GM23338 (cell line): ENCODE measurements around the gene RNF183. TPM values are rescaled to one million over a fixed set of nuclear protein-coding genes. Genes with fewer than 3 reads are reported as not detected.

Source experiments
- ATAC-seq: fragments of 200-7000 bp; cut with Tn5 transposase; 3 replicates; pipeline ENCODE4 v1.9.1; 2020
- DNase-seq: peaks from one replicate; pipeline ENCODE4 v3.0.0-alpha.2; 2015; ENCODE audit warnings: low spot score
- H2AFZ ChIP-seq: fragments of 200-600 bp; sonication (generic); 2 replicates; pipeline ENCODE4 v1.8.0; 2016; ENCODE audit warnings: antibody characterized with exemption, mild to moderate bottlenecking, moderate library complexity
- H3F3A ChIP-seq: fragments of 200-600 bp; sonication (generic); replicated peaks from 2 replicates; pipeline ENCODE4 v1.8.0; 2017; ENCODE audit warnings: antibody characterized with exemption, mixed run types, low read depth
- H3K27ac ChIP-seq: fragments of 200-600 bp; sonication (generic); 2 replicates; pipeline ENCODE4 v1.6.1; 2016; ENCODE audit warnings: low read depth
- H3K27me3 ChIP-seq: fragments of 200-600 bp; sonication (generic); 2 replicates; pipeline ENCODE4 v1.8.0; 2016; ENCODE audit warnings: mild to moderate bottlenecking, mixed run types, moderate library complexity; ENCODE audit not compliant: insufficient read depth
- H3K36me3 ChIP-seq: fragments of 200-600 bp; sonication (generic); 2 replicates; pipeline ENCODE4 v1.8.0; 2016; ENCODE audit warnings: mild to moderate bottlenecking; ENCODE audit not compliant: insufficient read depth
- H3K4me1 ChIP-seq: fragments of 200-600 bp; sonication (generic); 2 replicates; pipeline ENCODE4 v1.8.0; 2016; ENCODE audit warnings: mild to moderate bottlenecking, moderate library complexity; ENCODE audit not compliant: insufficient read depth
- H3K4me2 ChIP-seq: fragments of 200-600 bp; sonication (generic); 2 replicates; pipeline ENCODE4 v1.7.1; 2017; ENCODE audit warnings: mixed run types
- H3K4me3 ChIP-seq: fragments of 200-600 bp; sonication (generic); 2 replicates; pipeline ENCODE4 v1.6.1; 2016; ENCODE audit warnings: mixed run types
- H3K79me2 ChIP-seq: fragments of 200-600 bp; sonication (generic); replicated peaks from 2 replicates; pipeline ENCODE4 v1.8.0; 2017; ENCODE audit warnings: mild to moderate bottlenecking; ENCODE audit not compliant: insufficient read depth
- H3K9me2 ChIP-seq: fragments of 200-600 bp; sonication (generic); 2 replicates; pipeline ENCODE4 v1.8.0; 2017; ENCODE audit not compliant: insufficient read depth
- H4K20me1 ChIP-seq: fragments of 200-600 bp; sonication (generic); replicated peaks from 2 replicates; pipeline ENCODE4 v1.8.0; 2017; ENCODE audit warnings: mild to moderate bottlenecking; ENCODE audit not compliant: insufficient read depth
- H3K27ac Mint-ChIP-seq: 2 replicates; pipeline ENCODE4 v1.8.0; 2020; ENCODE audit warnings: inconsistent platforms, mild to moderate bottlenecking, moderate library complexity, mixed read lengths
- H3K27me3 Mint-ChIP-seq: 3 replicates; pipeline ENCODE4 v1.8.0; 2022; ENCODE audit warnings: low read depth, mild to moderate bottlenecking, moderate library complexity, mixed read lengths, inconsistent platforms; ENCODE audit not compliant: insufficient read depth, poor library complexity
- H3K36me3 Mint-ChIP-seq: 3 replicates; pipeline ENCODE4 v1.8.0; 2021; ENCODE audit warnings: low read depth, mild to moderate bottlenecking, inconsistent platforms, moderate library complexity, mixed read lengths
- H3K4me1 Mint-ChIP-seq: 3 replicates; pipeline ENCODE4 v1.8.0; 2020; ENCODE audit warnings: mild to moderate bottlenecking, inconsistent platforms, mixed read lengths
- H3K4me3 Mint-ChIP-seq: 3 replicates; pipeline ENCODE4 v1.8.0; 2021; ENCODE audit warnings: moderate library complexity, mild to moderate bottlenecking, inconsistent platforms, mixed read lengths
- H3K9me3 Mint-ChIP-seq: 3 replicates; pipeline ENCODE4 v1.8.0; 2020; ENCODE audit warnings: moderate library complexity, mild to moderate bottlenecking, inconsistent platforms, mixed read lengths
- CREB1 ChIP-seq: fragments of 250-450 bp; sonication (Bioruptor Pico); IDR thresholded peaks from 2 replicates; pipeline ENCODE4 v1.5.0; 2020; ENCODE audit warnings: low read depth, mild to moderate bottlenecking, moderate library complexity
- CTCF ChIP-seq, 2 experiments: fragments of 200-600 bp in 1 of 2; sonication (generic) in 1 of 2; conservative IDR thresholded peaks; 2 replicates each; pipeline versions ENCODE4 v1.5.1 to v1.6.1; 2016 to 2017; ENCODE audit warnings: antibody characterized with exemption in 2 of 2, low read depth in 2 of 2, mild to moderate bottlenecking in 2 of 2, moderate library complexity in 1 of 2
- ETS1 ChIP-seq: IDR thresholded peaks from 2 replicates; pipeline ENCODE4 v1.6.1; 2016; ENCODE audit warnings: antibody characterized with exemption
- JUNB ChIP-seq: IDR thresholded peaks from one replicate; pipeline ENCODE4 v1.6.1; 2016; ENCODE audit warnings: antibody characterized with exemption; ENCODE audit not compliant: unreplicated experiment
- ZNF462 ChIP-seq: fragments of 250-450 bp; sonication (Bioruptor Pico); IDR thresholded peaks from 2 replicates; pipeline ENCODE4 v1.5.0; 2020; ENCODE audit warnings: mild to moderate bottlenecking, moderate library complexity
- polyA plus RNA-seq: library from polyadenylated mRNA; unstranded; fragments of >200 nt; fragmentation: Nextera tagmentation; extraction: Ambion mirVana; gene quantifications from 2 replicates; pipeline ENCODE4 v1.2.1, GENCODE V29; 2016
- total RNA-seq: library from RNA; depleted of rRNA; stranded (reverse); fragments of >200 nt; shearing (Covaris generic); gene quantifications from 2 replicates; pipeline ENCODE4 v1.2.3, GENCODE V29; 2014

The RNF183 gene
- total and polyA plus RNA-seq, 2 experiments from 2014 or later, result 0.42 TPM; not detected in 1

GRCh38 chr9:113348437-113348836 is 45.3 kb upstream of the RNF183 start (continued):
- TF ChIP-seq CTCF (conservative IDR thresholded peaks at IDR 0.05; ENCODE audit: low read depth in 2 of 2) (no peak), ETS1 (no peak), ZNF462 (CRISPR knock-in tag) (no peak)

GRCh38 chr9:113345671-113346070 is 42.5 kb upstream of the RNF183 start:
- Mint-ChIP-seq H3K4me3 (no peak overlapping the region), H3K27me3 (peaks cover 19% of the 10 kb centered on the region), H3K9me3 (no peaks in the 10 kb centered on the region), H3K4me1 (peaks cover 9% of the 10 kb centered on the region), H3K36me3 (no peaks in the 10 kb centered on the region), H3K27ac (no peak overlapping the region)
- no peak overlapping the region for H2AFZ ChIP-seq
- no peak overlapping the region for H3K27ac ChIP-seq
- ATAC-seq (no peak), DNase-seq (no peak)
- no peaks in the 10 kb centered on the region for H3K9me2 ChIP-seq
- H3K4me2 ChIP-seq, result no peak overlapping the region
- no peak overlapping the region for H3K4me3 ChIP-seq
- no peaks in the 10 kb centered on the region for H4K20me1 ChIP-seq
- H3K79me2 ChIP-seq, result no peaks in the 10 kb centered on the region
- H3K4me1 ChIP-seq, result peaks cover 7% of the 10 kb centered on the region; the same call in 1 of the 2 replicates
- H3K27me3 ChIP-seq, result peaks cover 33% of the 10 kb centered on the region
- no peaks in the 10 kb centered on the region for H3F3A ChIP-seq
- H3K36me3 ChIP-seq, result no peaks in the 10 kb centered on the region
- TF ChIP-seq ETS1 (no peak), JUNB (no peak), CTCF (conservative IDR thresholded peaks at IDR 0.05; ENCODE audit: low read depth in 2 of 2) (no peak), CREB1 (CRISPR knock-in tag) (no peak)
